GM18517 (cell line): ENCODE measurements around the gene HOXD11.

Source experiments
- ATAC-seq: cut with Tn5 transposase; IDR thresholded peaks from one replicate; pipeline ENCODE4 v1.9.1; 2021; ENCODE audit warnings: mild to moderate bottlenecking, moderate library complexity; ENCODE audit not compliant: unreplicated experiment

HOXD11 gene

DNA sequence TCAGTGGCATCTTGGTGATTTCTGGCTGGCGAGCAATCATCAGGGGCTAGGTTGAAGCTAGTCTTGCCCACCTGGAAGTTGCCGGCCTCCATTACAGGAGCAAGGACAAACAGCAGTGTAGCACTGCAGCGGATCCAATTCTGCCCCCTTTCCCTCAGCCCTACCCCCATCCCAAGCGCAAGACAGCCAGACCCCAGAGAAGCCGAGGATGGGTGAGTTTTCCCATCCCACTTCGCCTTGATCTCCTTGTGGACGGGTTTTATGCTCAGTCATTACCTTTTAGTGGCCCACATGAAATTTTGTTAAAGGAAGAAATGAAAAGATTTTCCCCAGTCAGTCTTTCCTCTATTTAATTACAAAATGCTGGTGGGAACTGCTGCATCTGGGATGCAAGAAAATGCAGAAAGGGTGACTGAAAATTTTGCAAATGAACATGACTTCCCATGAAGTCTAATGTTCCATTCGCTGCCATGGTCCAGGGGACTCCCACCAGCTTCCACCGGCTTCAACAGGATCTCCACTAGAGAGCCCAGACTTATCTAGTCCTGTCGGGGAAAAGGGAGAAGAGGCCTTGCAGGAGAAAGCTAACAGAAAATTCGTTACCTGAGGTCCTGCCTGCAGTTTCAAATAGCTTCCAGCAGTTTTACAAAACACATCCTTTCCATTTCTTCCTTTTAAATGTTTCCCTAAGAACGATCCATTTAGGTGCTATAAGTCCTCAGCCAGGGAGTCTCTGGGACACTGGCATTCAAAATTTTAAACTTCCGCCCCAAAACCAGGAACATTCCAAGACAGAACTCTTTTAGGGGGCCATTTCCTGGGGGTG is 13.5 kb downstream of the HOXD11 start:
- ATAC-seq, result no peak

DNA sequence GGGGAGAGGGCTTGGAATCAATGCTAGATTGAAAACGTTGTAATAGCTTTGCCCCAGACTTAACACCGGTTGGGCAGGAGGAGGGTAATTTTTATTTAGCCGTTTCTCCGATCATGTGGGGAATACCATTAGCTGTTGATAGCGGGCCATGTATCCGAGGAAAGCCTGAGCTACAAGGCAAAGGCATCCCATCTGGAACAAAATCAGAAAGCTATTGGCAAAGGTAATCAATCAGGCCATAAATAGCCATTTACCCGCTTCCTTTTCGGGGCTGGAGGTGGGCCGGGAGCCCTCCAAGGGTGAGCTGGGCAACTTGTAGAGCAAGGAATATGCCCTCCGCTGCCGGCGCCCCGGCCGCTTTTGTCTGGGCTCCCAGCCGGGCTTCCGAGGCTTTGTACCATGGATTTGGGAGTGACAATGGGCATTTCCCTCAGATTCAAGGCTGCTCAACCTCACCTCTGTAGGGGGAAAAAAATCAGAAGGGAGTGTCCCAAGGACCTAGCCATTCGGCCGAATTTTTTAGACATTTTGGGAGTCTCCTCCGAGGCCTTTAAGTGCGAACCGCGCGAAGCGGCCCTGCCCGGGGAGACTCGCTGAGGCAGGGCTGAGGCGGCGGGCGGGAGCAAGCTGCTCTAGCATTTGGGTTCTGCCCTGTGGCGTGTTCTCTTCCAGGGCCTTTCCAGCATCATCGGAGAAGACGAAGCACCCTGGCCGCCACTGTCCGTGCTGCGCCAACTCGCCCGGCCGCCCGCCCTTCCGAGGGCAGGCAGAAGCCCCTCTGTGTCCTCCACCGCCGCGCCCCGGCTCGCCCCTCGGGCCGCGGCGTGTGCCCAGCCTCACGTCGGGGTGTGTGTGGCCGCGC is 14.3 kb downstream of the HOXD11 start:
- ATAC-seq, result no peak

DNA sequence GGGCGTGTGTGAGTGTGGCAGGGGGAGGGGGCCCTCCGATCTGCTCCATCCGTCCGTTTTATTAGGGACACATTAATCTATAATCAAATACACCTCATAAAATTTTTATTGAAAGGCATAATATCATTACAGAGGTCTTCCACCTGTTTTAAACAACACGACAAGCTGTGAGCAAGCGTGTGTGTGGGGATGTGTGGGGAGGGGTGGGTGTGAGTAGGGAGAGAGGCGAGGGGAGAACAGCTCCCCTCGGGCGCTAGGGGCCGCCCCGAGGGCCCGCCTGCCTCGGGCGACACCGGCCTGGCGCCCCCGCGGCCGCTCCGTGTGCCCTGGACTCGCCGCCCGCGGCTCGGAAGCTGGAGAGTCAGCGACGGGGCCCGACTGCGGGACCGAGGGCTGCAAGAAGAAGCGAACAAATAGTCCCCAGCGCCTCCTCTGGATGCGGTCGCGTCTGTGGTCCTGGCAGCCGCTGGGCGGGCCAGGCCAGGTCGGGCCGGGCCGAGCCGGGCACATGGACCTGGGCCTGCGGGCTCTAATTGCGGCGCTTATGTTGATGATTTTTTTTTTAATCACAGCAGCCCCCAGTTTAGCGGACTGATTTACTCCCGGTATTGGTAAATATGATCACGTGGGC is 15.1 kb downstream of the HOXD11 start:
- no peak for ATAC-seq

- no peak for ATAC-seq
Measured at GRCh38 chr2:176122683-176123410, 15.8 kb downstream of the HOXD11 start, which contains the start of gene HOXD9. HOXD9 (plus strand) TSS chr2:176122719; CDS start chr2:176122769, 50 bp downstream.

DNA sequence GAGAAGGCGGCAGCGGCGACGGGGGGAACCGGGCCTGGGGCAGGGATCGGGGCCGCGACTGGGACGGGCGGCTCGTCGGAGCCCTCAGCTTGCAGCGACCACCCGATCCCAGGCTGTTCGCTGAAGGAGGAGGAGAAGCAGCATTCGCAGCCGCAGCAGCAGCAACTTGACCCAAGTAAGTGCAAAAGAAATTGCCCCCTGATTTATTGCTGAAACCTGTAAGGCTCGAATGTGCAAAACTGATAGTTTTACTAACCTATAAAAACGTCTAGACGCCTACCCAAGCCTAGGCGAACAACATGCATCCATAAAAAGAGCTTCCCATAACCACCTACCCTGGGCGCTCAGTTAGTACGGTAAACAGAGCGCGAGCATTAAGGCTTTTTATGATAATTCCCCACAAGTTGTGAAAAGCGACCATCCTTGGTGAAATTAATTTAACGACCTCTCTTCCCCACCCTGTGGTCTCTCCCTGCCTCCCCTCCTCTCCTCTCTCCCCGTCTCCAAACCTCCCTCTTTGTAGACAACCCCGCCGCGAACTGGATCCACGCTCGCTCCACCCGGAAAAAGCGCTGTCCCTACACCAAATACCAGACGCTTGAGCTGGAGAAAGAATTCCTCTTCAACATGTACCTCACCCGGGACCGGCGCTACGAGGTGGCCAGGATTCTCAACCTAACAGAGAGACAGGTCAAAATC is 16.5 kb downstream of the HOXD11 start:
- ATAC-seq, result no peak

- no peak for ATAC-seq
Measured at GRCh38 chr2:176124110-176124946, 17.2 kb downstream of the HOXD11 start.

- ATAC-seq, result no peak
Measured at GRCh38 chr2:176124947-176125771, 18.1 kb downstream of the HOXD11 start.

- no peak for ATAC-seq
Measured at GRCh38 chr2:176125772-176126054, 18.6 kb downstream of the HOXD11 start.

- no peak for ATAC-seq
Measured at GRCh38 chr2:176126929-176127773, 20.1 kb downstream of the HOXD11 start.

DNA sequence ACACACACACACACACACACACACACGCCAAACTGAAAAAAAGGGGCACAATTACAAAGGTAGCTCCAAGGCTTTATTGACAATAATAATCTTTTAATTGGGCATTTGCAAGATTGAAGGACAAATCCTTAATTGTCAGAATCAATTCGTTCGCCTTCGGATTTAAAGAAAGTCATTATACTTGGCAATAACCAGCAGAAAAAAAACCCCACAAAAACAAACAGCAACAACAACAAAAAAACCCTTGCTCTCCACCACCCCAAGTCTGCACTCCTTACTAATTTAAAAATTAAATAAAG is 20.6 kb downstream of the HOXD11 start:
- no peak for ATAC-seq

- ATAC-seq, result no peak
Measured at GRCh38 chr2:176128172-176128981, 21.3 kb downstream of the HOXD11 start.

DNA sequence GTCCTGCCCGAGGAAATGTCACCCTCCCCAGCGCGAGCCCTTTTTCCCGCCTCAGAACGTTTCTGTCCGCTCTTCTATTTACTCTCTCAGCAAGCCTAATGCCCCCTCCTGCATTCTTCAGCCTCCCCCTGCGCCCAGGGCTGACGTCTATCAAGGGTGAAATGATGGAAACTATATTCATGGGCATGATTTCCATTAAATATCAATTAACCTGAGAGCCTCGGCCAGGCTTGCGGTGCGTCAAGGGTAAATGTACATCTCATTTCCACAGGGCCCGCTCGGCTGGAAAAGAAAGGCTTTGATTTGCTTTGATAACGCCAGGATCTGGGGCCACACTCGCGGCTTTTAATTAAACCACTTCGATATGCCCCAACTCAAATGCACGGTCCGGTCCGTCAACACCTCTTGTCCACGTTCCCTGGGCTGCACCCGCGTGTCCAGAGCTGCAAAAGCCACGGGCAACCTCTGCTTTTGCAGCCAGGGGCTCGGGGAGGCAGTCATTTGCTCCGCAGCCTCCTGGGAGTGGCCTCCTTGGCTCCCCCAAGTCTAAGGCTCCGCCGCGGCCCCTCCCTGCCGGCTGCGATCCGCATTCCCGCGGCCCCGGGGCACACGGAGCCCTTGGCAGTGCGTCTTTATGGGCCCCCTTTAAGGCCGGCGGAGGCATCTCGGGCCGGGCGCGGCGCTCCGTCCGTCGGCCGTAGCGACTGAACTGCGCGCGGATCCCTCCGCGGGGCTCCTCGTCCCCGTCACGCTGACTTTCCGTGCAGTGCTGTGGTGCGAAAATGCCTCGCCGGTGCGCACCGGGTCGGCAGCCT is 22.1 kb downstream of the HOXD11 start, which contains the start of gene HOXD8:
Gene HOXD8 (plus strand): TSS at position 724 of the 815 bp plus-strand sequence. CDS start 662 bp downstream, outside the sequence.
- ATAC-seq, result no peak

DNA sequence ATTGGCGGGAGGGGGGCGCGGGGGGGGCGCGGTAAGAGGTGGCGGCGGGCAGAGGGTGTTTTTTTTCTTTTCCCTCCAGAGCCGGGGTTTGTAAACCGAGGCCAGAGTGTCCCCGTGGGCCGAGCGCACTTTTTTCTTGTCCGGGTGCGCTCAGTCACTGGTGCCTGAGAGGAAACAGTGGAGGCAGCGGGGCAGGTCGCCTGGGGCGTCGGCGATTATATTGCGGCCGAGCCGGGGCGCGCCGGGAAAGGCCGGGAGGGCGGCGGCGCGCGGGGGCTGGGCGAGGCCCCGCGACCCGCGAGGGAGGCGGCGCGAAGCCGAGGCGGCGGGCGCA is 22.7 kb downstream of the HOXD11 start:
- no peak for ATAC-seq

DNA sequence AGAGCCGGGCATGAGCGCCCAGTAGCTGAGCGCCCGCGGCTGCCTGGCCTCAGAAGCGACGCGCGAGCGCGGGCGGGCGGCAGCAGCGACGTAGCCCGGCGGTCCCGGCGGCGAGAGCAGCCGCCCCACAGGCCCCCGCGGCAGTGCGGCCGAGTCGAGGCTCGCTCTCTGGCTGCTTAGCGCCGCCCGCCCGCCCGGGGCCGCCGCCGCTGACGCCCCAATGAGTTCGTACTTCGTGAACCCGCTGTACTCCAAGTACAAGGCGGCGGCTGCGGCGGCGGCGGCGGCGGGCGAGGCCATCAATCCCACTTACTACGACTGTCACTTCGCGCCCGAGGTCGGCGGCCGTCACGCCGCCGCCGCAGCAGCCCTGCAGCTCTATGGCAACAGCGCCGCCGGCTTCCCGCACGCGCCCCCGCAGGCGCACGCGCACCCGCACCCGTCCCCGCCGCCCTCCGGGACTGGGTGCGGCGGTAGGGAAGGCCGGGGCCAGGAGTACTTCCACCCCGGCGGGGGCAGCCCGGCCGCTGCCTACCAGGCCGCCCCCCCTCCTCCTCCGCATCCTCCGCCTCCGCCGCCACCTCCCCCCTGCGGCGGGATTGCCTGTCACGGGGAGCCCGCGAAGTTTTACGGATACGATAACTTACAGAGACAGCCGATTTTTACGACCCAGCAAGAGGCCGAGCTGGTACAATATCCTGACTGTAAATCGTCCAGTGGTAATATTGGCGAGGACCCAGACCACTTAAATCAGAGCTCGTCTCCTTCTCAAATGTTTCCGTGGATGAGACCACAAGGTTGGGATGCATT is 23.3 kb downstream of the HOXD11 start:
- no peak for ATAC-seq
